HepG2 (cell line): ENCODE measurements around the gene HIGD1C. TPM values are rescaled to one million over a fixed set of nuclear protein-coding genes. Genes with fewer than 3 reads are reported as not detected.
A peak's percentile ranks its signal among the peaks of the same experiment; 100 is the strongest.

ENCODE experiments used
- ATAC-seq: fragments of 200-7000 bp; cut with Tn5 transposase; 3 replicates; pipeline ENCODE4 v1.9.1; 2020; ENCODE audit warnings: mild to moderate bottlenecking, moderate library complexity
- BruUV-seq: library from RNA; stranded (reverse); fragments of 400-500 nt; replicated peaks from 2 replicates; lab custom pipeline; 2021; lab: Mats Ljungman, UMichigan
- CTCF ChIA-PET: fragments of 300-600 bp; formaldehyde crosslinking; extraction: SDS; loops from one replicate; lab custom pipeline; 2021; ENCODE audit warnings: low total read pairs, inconsistent platforms, low intra/inter-chr PET ratio; lab: Yijun Ruan, JAX
- POLR2A ChIA-PET: fragments of 350-600 bp; sonication (Branson Sonifier 250); formaldehyde crosslinking; loops from one replicate; lab custom pipeline; 2020; ENCODE audit warnings: antibody characterized with exemption, inconsistent platforms; lab: Yijun Ruan, JAX
- DNase-seq: peaks from one replicate; pipeline ENCODE4 v3.0.0-alpha.2; 2015; ENCODE audit warnings: low spot score
- FAIRE-seq: peaks from 3 replicates; lab custom pipeline; 2011; peaks lifted over from hg19 to GRCh38; lab: Jason Lieb, UNC
- H2AFZ ChIP-seq: one replicate; pipeline ENCODE4 v1.6.1; 2011; ENCODE audit warnings: low read length, inconsistent platforms
- H3K27ac ChIP-seq: fragments of 300-600 bp; 3 replicates; pipeline ENCODE4 v1.8.0; 2011; ENCODE audit warnings: mixed run types, mild to moderate bottlenecking, mixed read lengths, low read length, inconsistent platforms; ENCODE audit not compliant: insufficient read depth; ENCODE audit errors: extremely low read length
- H3K27me3 ChIP-seq, 2 experiments: fragments of 200-600 bp in 1 of 2; 2 replicates in 1 of 2; 3 replicates in 1 of 2; pipeline versions ENCODE4 v1.6.0 to v1.8.0; 2011; ENCODE audit warnings: low read length in 2 of 2, mild to moderate bottlenecking in 2 of 2, moderate library complexity in 2 of 2, inconsistent platforms in 1 of 2; ENCODE audit not compliant: insufficient read depth in 2 of 2, control insufficient read depth in 1 of 2
- H3K36me3 ChIP-seq, 2 experiments: fragments of 200-600 bp in 1 of 2; replicated peaks in 1 of 2; 2 replicates in 1 of 2; 3 replicates in 1 of 2; pipeline versions ENCODE4 v1.5.1 to v1.8.0; 2011; ENCODE audit warnings: low read length in 2 of 2, inconsistent platforms in 1 of 2; ENCODE audit not compliant: insufficient read depth in 2 of 2, control insufficient read depth in 1 of 2
- H3K4me1 ChIP-seq: 2 replicates; pipeline ENCODE4 v1.5.1; 2012; ENCODE audit warnings: low read length, inconsistent platforms; ENCODE audit not compliant: insufficient read depth
- H3K4me2 ChIP-seq: 2 replicates; pipeline ENCODE4 v1.6.0; 2011; ENCODE audit warnings: low read depth, low read length, inconsistent platforms
- H3K4me3 ChIP-seq, 3 experiments: fragments of 200-600 bp in 1 of 3; sonication (generic), shearing (Covaris generic) in 1 of 3; replicated peaks in 1 of 3; 2 replicates each; pipeline ENCODE4 v1.5.1; 2011 to 2016; ENCODE audit warnings: low read length in 3 of 3, inconsistent platforms in 2 of 3, low read depth in 2 of 3, mild to moderate bottlenecking in 2 of 3, control low read depth in 1 of 3, mixed read lengths in 1 of 3; ENCODE audit not compliant: insufficient read depth in 1 of 3
- H3K79me2 ChIP-seq: one replicate; pipeline ENCODE4 v1.6.1; 2011; ENCODE audit warnings: low read length, inconsistent platforms; ENCODE audit not compliant: insufficient read depth
- H3K9ac ChIP-seq: 2 replicates; pipeline ENCODE4 v1.6.0; 2011; ENCODE audit warnings: mild to moderate bottlenecking, low read depth, low read length, inconsistent platforms; ENCODE audit not compliant: insufficient read depth
- H3K9me3 ChIP-seq: 2 replicates; pipeline ENCODE4 v1.5.1; 2012; ENCODE audit warnings: mild to moderate bottlenecking, low read length
- H4K20me1 ChIP-seq: 2 replicates; pipeline ENCODE4 v1.6.0; 2011; ENCODE audit warnings: inconsistent platforms, mild to moderate bottlenecking, low read length, moderate library complexity; ENCODE audit not compliant: insufficient read depth
- CEBPG ChIP-seq: IDR thresholded peaks from 2 replicates; pipeline ENCODE4 v1.6.1; 2016
- FOXA3 ChIP-seq: IDR thresholded peaks from 2 replicates; pipeline ENCODE4 v1.6.1; 2016; ENCODE audit warnings: missing genetic modification reagents, missing compliant biosample characterization
- ISL2 ChIP-seq: sonication (generic); formaldehyde crosslinking; IDR thresholded peaks from 2 replicates; pipeline ENCODE4 v1.5.0; 2020; ENCODE audit warnings: missing genetic modification reagents
- PPARG ChIP-seq: conservative IDR thresholded peaks from 2 replicates; pipeline ENCODE4 v1.6.1; 2016; ENCODE audit warnings: missing biosample characterization, missing genetic modification reagents
- ZFP82 ChIP-seq: sonication (generic); formaldehyde crosslinking; IDR thresholded peaks from 2 replicates; pipeline ENCODE4 v1.5.1; 2020; ENCODE audit warnings: mild to moderate bottlenecking, missing genetic modification reagents, borderline replicate concordance
- ZKSCAN5 ChIP-seq: sonication (generic); formaldehyde crosslinking; IDR thresholded peaks from 2 replicates; pipeline ENCODE4 v1.5.1; 2020; ENCODE audit warnings: mild to moderate bottlenecking, missing genetic modification reagents
- WGBS: methylation state at CpG from one replicate; pipeline ENCODE4 v1.1.6; 2017; ENCODE audit warnings: low lambda C conversion rate; 5-methylcytosine and 5-hydroxymethylcytosine counted together
- in situ Hi-C: cut with HindIII; loops from 2 replicates; pipeline ENCODE4 v1.10.0; 2017; ENCODE audit warnings: low pct_unique_long_range_greater_than_20kb; ENCODE audit not compliant: extremely low pct_ligation_motif_present
- intact Hi-C: fragments of 100-400 bp; cut with micrococcal nuclease; formaldehyde crosslinking; loops from one replicate; pipeline ENCODE4 v1.10.0; 2022; ENCODE audit not compliant: unreplicated experiment
- polyA plus RNA-seq, 8 experiments: library from polyadenylated mRNA; depleted of rRNA in 3 of 8; stranded (reverse) in 7 of 8; unstranded in 1 of 8; fragments of >200 nt; fragmentation: Illumina TruSeq in 4 of 8; extraction: Trizol in 4 of 8; gene quantifications; 2 replicates each; pipeline versions ENCODE4 v1.2.1 to v1.2.3, GENCODE V29; 2011 to 2016; ENCODE audit warnings: low read depth in 4 of 8, missing spikeins in 1 of 8, mixed read lengths in 1 of 8; ENCODE audit not compliant: insufficient read depth in 1 of 8
- total RNA-seq, 5 experiments: library from RNA; depleted of rRNA; stranded (reverse); fragments of >200 nt; fragmentation: Illumina TruSeq; extraction: Trizol; gene quantifications; 2 replicates each; pipeline ENCODE4 v1.2.3, GENCODE V29; 2016; ENCODE audit warnings: low read depth in 1 of 5
- TF ChIP-seq, protein P1 (sequence below): IDR thresholded peaks from 2 replicates; pipeline ENCODE4 v1.6.1; 2016; ENCODE audit warnings: low read depth, missing genetic modification reagents, missing compliant biosample characterization
- TF ChIP-seq, protein P2 (sequence below): sonication (generic); formaldehyde crosslinking; IDR thresholded peaks from 2 replicates; pipeline ENCODE4 v1.4.0; 2020; ENCODE audit warnings: mild to moderate bottlenecking, missing genetic modification reagents, borderline replicate concordance
- TF ChIP-seq, protein P3 (sequence below), 2 experiments: sonication (generic) in 1 of 2; formaldehyde crosslinking in 1 of 2; IDR thresholded peaks; 2 replicates each; pipeline versions ENCODE4 v1.5.1 to v1.6.1; 2011 to 2020; ENCODE audit warnings: borderline replicate concordance in 1 of 2, low read depth in 1 of 2, low read length in 1 of 2, mild to moderate bottlenecking in 1 of 2, missing genetic modification reagents in 1 of 2, moderate library complexity in 1 of 2

The HIGD1C gene
- total and polyA plus RNA-seq, 2 of the 13 experiments (the other 11 are each of a cell fraction or from before 2014, with no cell fraction given) = not detected

DNA sequence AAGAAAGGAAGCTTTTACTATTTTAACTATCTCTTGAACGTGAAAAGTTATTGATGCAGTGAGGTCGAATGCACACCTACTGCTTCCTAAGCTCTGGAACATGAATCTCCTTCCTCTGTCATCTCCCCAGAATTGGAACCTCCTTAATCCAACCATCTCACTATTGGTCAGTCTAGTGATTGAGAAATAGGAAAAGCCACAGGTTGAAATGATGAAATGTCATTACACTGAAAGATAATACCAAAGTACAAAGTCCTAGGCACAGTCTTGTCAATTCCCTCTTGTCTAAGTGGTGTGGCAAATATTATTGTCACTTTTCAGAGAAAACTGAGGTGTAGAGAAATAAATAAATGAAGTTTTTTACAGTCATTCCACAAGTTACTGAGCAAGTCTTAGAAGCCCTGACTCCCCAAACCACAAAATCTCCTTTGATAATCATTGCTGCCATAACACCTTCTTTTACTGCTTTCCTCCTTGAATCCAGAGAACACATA is 19.5 kb upstream of the HIGD1C start:
- in situ Hi-C loops (no loop called here), intact Hi-C loops (loop anchor here (1.0 to 5.0 kb wide), 2 partner anchors 93 to 1976 kb away; partner anchors contain the start of genes ARF3 and SLC11A2)
- no TSS peak for BruUV-seq
- ChIA-PET CTCF (no interaction called here), POLR2A (interaction anchor here (0.8 to 3.2 kb wide), 7 partner anchors 9 to 168 kb away, joined by 3 to 46 read pairs (median 5); partner anchors contain the start of gene SLC11A2)
- ATAC-seq = peak; percentile 51
- H3K36me3 ChIP-seq = peaks cover 1 to 4% of the 10 kb centered on the region in 2 experiments; a peak in 4 of 5 replicates
- H4K20me1 ChIP-seq = no peaks in the 10 kb centered on the region
- H3K4me2 ChIP-seq = peak overlapping the region; percentile 60
- no peak overlapping the region for H2AFZ ChIP-seq
- peak overlapping the region; percentile 68 for H3K9ac ChIP-seq
- peak overlapping the region; percentile 93 for H3K27ac ChIP-seq
- peak; percentile 74 for FAIRE-seq
- H3K79me2 ChIP-seq = peaks cover 30% of the 10 kb centered on the region
- peaks cover 89% of the 10 kb centered on the region for H3K4me1 ChIP-seq
- peak; percentile 89 for DNase-seq
- H3K9me3 ChIP-seq = no peaks in the 10 kb centered on the region
- no peaks in the 10 kb centered on the region for H3K27me3 ChIP-seq
- peak overlapping the region in 1 of 3 experiments; percentile 15; a peak in 1 of 6 replicates for H3K4me3 ChIP-seq
- 0% methylated on average over 2 of the region's 2 CpGs for WGBS
- TF ChIP-seq, protein P1, sequence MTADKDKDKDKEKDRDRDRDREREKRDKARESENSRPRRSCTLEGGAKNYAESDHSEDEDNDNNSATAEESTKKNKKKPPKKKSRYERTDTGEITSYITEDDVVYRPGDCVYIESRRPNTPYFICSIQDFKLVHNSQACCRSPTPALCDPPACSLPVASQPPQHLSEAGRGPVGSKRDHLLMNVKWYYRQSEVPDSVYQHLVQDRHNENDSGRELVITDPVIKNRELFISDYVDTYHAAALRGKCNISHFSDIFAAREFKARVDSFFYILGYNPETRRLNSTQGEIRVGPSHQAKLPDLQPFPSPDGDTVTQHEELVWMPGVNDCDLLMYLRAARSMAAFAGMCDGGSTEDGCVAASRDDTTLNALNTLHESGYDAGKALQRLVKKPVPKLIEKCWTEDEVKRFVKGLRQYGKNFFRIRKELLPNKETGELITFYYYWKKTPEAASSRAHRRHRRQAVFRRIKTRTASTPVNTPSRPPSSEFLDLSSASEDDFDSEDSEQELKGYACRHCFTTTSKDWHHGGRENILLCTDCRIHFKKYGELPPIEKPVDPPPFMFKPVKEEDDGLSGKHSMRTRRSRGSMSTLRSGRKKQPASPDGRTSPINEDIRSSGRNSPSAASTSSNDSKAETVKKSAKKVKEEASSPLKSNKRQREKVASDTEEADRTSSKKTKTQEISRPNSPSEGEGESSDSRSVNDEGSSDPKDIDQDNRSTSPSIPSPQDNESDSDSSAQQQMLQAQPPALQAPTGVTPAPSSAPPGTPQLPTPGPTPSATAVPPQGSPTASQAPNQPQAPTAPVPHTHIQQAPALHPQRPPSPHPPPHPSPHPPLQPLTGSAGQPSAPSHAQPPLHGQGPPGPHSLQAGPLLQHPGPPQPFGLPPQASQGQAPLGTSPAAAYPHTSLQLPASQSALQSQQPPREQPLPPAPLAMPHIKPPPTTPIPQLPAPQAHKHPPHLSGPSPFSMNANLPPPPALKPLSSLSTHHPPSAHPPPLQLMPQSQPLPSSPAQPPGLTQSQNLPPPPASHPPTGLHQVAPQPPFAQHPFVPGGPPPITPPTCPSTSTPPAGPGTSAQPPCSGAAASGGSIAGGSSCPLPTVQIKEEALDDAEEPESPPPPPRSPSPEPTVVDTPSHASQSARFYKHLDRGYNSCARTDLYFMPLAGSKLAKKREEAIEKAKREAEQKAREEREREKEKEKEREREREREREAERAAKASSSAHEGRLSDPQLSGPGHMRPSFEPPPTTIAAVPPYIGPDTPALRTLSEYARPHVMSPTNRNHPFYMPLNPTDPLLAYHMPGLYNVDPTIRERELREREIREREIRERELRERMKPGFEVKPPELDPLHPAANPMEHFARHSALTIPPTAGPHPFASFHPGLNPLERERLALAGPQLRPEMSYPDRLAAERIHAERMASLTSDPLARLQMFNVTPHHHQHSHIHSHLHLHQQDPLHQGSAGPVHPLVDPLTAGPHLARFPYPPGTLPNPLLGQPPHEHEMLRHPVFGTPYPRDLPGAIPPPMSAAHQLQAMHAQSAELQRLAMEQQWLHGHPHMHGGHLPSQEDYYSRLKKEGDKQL (CRISPR knock-in tag) = 0 out of 2 replicates have a peak, but pooled peaks have one; percentile 53
- TF ChIP-seq ZFP82 (CRISPR knock-in tag) = no peak
- TF ChIP-seq FOXA3 = peak; percentile 81
- TF ChIP-seq, protein P2, sequence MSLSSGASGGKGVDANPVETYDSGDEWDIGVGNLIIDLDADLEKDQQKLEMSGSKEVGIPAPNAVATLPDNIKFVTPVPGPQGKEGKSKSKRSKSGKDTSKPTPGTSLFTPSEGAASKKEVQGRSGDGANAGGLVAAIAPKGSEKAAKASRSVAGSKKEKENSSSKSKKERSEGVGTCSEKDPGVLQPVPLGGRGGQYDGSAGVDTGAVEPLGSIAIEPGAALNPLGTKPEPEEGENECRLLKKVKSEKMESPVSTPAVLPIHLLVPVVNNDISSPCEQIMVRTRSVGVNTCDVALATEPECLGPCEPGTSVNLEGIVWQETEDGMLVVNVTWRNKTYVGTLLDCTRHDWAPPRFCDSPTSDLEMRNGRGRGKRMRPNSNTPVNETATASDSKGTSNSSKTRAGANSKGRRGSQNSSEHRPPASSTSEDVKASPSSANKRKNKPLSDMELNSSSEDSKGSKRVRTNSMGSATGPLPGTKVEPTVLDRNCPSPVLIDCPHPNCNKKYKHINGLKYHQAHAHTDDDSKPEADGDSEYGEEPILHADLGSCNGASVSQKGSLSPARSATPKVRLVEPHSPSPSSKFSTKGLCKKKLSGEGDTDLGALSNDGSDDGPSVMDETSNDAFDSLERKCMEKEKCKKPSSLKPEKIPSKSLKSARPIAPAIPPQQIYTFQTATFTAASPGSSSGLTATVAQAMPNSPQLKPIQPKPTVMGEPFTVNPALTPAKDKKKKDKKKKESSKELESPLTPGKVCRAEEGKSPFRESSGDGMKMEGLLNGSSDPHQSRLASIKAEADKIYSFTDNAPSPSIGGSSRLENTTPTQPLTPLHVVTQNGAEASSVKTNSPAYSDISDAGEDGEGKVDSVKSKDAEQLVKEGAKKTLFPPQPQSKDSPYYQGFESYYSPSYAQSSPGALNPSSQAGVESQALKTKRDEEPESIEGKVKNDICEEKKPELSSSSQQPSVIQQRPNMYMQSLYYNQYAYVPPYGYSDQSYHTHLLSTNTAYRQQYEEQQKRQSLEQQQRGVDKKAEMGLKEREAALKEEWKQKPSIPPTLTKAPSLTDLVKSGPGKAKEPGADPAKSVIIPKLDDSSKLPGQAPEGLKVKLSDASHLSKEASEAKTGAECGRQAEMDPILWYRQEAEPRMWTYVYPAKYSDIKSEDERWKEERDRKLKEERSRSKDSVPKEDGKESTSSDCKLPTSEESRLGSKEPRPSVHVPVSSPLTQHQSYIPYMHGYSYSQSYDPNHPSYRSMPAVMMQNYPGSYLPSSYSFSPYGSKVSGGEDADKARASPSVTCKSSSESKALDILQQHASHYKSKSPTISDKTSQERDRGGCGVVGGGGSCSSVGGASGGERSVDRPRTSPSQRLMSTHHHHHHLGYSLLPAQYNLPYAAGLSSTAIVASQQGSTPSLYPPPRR (CRISPR knock-in tag) = peak; percentile 46; the same call in 1 of the 2 replicates
- TF ChIP-seq ZKSCAN5 (CRISPR knock-in tag) = 0 out of 2 replicates have a peak, but pooled peaks have one; percentile 32
- peak; percentile 49; the same call in 1 of the 2 replicates for TF ChIP-seq ISL2 (CRISPR knock-in tag)
- TF ChIP-seq, protein P3, sequence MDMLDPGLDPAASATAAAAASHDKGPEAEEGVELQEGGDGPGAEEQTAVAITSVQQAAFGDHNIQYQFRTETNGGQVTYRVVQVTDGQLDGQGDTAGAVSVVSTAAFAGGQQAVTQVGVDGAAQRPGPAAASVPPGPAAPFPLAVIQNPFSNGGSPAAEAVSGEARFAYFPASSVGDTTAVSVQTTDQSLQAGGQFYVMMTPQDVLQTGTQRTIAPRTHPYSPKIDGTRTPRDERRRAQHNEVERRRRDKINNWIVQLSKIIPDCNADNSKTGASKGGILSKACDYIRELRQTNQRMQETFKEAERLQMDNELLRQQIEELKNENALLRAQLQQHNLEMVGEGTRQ (IDR thresholded peaks at IDR 0.05; ENCODE audit: low read depth, low read length) = no peak
- TF ChIP-seq, protein P3 (CRISPR knock-in tag; IDR thresholded peaks at IDR 0.05; ENCODE audit: borderline replicate concordance) = 0 out of 2 replicates have a peak, but pooled peaks have one; percentile 32
- TF ChIP-seq CEBPG (CRISPR knock-in tag) = peak; percentile 97
- TF ChIP-seq PPARG (CRISPR knock-in tag) = peak; percentile 72; the same call in 1 of the 2 replicates
